ENCODE data around the gene OCA2. TPM values are rescaled to one million over a fixed set of nuclear protein-coding genes. Genes with fewer than 3 reads are reported as not detected.

The OCA2 gene
- polyA plus RNA-seq, 3 donors: not detected

DNA sequence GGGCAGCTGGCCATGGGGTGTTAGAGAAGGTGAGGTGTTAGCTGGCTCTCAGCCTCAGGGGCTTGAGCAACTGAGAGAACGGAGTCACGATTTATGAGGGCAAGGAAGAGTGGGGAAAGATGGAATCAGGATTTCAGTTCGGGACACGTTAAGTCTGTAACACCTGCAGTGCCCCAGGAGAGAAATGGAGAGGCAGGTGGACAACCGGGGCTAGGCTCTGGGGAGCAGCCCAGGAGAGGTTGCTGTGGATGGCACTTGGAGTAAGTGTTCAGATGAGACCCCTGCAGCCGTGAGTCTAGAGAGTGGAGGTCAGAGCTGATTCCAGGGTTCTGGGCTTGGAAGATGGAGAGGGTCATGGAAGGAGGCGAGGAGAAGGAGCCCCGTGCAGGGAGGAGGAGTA lies 237.9 kb downstream of the OCA2 start:
- no peaks in the 10 kb centered on the region for H4K20me1 ChIP-seq (ENCODE audit: insufficient read depth, low read length)
- H3K36me3 Mint-ChIP-seq: no peaks in the 10 kb centered on the region
- DNase-seq: no peak

DNA sequence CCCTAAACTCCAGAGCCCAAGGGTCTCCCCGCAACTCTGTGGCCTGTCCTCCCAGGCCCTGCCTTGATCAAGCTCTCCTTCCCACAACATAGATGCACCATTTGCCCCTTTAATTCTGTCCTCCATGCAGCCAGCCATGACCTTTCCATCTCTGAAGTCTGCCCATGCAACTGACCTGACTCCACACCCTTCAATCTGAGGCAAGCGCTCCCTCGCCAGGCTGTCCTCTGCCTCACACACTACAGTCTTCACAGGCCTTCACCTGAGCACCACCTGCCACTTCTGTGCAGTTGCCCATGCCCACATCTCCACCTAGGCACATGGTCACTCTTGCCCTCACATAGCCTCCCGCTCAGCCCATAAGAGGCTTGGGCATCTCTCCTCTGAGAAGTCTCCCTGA lies 244.0 kb downstream of the OCA2 start:
- intact Hi-C loops (cut with micrococcal nuclease): no loop called here
- Histone ChIP-seq H3K9ac (ENCODE audit: insufficient read depth, low read length, poor library complexity, severe bottlenecking) (no peak overlapping the region), H3K4me1 (ENCODE audit: control insufficient read depth in 1 of 2, insufficient read depth in 2 of 2, low read length in 2 of 2) (no peaks in the 10 kb centered on the region), H3K27ac (ENCODE audit: low read depth in 1 of 2, low read length in 2 of 2) (no peak overlapping the region), H3K9me3 (replicated peaks in 1 of 2; ENCODE audit: control insufficient read depth in 1 of 2, insufficient read depth in 1 of 2, low read length in 2 of 2) (peaks cover 41% of the 10 kb centered on the region in 2 donors), H3K4me2 (replicated peaks; ENCODE audit: extremely low read depth, low read length, poor library complexity, severe bottlenecking) (no peak overlapping the region), H3K79me2 (ENCODE audit: insufficient read depth, low read length) (no peaks in the 10 kb centered on the region), H2AFZ (ENCODE audit: insufficient read depth, low read depth, low read length, poor library complexity, severe bottlenecking) (no peak overlapping the region), H3K36me3 (replicated peaks in 1 of 2; ENCODE audit: control insufficient read depth in 1 of 2, insufficient read depth in 2 of 2, low read length in 2 of 2) (no peaks in the 10 kb centered on the region), H3K4me3 (replicated peaks in 1 of 3; ENCODE audit: low read depth in 2 of 3, low read length in 3 of 3) (no peak overlapping the region), H3K27me3 (ENCODE audit: control insufficient read depth in 2 of 2, insufficient read depth in 2 of 2, low read length in 2 of 2) (no peaks in the 10 kb centered on the region), H4K20me1 (ENCODE audit: insufficient read depth, low read length) (no peaks in the 10 kb centered on the region)
- H3K27ac Mint-ChIP-seq: no peak overlapping the region
- TF ChIP-seq, protein P1, sequence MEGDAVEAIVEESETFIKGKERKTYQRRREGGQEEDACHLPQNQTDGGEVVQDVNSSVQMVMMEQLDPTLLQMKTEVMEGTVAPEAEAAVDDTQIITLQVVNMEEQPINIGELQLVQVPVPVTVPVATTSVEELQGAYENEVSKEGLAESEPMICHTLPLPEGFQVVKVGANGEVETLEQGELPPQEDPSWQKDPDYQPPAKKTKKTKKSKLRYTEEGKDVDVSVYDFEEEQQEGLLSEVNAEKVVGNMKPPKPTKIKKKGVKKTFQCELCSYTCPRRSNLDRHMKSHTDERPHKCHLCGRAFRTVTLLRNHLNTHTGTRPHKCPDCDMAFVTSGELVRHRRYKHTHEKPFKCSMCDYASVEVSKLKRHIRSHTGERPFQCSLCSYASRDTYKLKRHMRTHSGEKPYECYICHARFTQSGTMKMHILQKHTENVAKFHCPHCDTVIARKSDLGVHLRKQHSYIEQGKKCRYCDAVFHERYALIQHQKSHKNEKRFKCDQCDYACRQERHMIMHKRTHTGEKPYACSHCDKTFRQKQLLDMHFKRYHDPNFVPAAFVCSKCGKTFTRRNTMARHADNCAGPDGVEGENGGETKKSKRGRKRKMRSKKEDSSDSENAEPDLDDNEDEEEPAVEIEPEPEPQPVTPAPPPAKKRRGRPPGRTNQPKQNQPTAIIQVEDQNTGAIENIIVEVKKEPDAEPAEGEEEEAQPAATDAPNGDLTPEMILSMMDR (IDR thresholded peaks at IDR 0.05): no peak
- H3K36me3 Mint-ChIP-seq: no peaks in the 10 kb centered on the region
- H3K27me3 Mint-ChIP-seq (ENCODE audit: low read depth in 3 of 3): peaks cover 0 to 2% (median 0%) of the 10 kb centered on the region in 3 donors
- H3K4me1 Mint-ChIP-seq: no peaks in the 10 kb centered on the region
- H3K9me3 Mint-ChIP-seq: peaks cover 14 to 39% (median 20%) of the 10 kb centered on the region in 7 donors
- WGBS (ENCODE audit: insufficient coverage): 99% methylated on average over 4 of the region's 4 CpGs
- DNase-seq: no peak
- H3K4me3 Mint-ChIP-seq: no peak overlapping the region

More for the DNA sequence above, 237.9 kb downstream of the OCA2 start:
- H3K4me3 Mint-ChIP-seq: no peak overlapping the region
- H3K27me3 ChIP-seq (ENCODE audit: control insufficient read depth in 2 of 2, insufficient read depth in 2 of 2, low read length in 2 of 2): no peaks in the 10 kb centered on the region
- TF ChIP-seq, protein P1 (IDR thresholded peaks at IDR 0.05): no peak
- no peak overlapping the region for H3K4me2 ChIP-seq (replicated peaks; ENCODE audit: extremely low read depth, low read length, poor library complexity, severe bottlenecking)
- H3K4me3 ChIP-seq (replicated peaks in 1 of 3; ENCODE audit: low read depth in 2 of 3, low read length in 3 of 3): no peak overlapping the region
- no peaks in the 10 kb centered on the region for H3K36me3 ChIP-seq (replicated peaks in 1 of 2; ENCODE audit: control insufficient read depth in 1 of 2, insufficient read depth in 2 of 2, low read length in 2 of 2)
- H3K9ac ChIP-seq (ENCODE audit: insufficient read depth, low read length, poor library complexity, severe bottlenecking): no peak overlapping the region
- no peak overlapping the region for H2AFZ ChIP-seq (ENCODE audit: insufficient read depth, low read depth, low read length, poor library complexity, severe bottlenecking)
- intact Hi-C loops (cut with micrococcal nuclease): no loop called here
- no peaks in the 10 kb centered on the region for H3K79me2 ChIP-seq (ENCODE audit: insufficient read depth, low read length)
- no peaks in the 10 kb centered on the region for H3K4me1 Mint-ChIP-seq
- H3K27ac Mint-ChIP-seq: no peak overlapping the region
- H3K4me1 ChIP-seq (ENCODE audit: control insufficient read depth in 1 of 2, insufficient read depth in 2 of 2, low read length in 2 of 2): no peaks in the 10 kb centered on the region
- H3K27ac ChIP-seq (ENCODE audit: low read depth in 1 of 2, low read length in 2 of 2): no peak overlapping the region
- peaks cover 0 to 2% (median 0%) of the 10 kb centered on the region in 3 donors for H3K27me3 Mint-ChIP-seq (ENCODE audit: low read depth in 3 of 3)
- WGBS (ENCODE audit: insufficient coverage): 93% methylated on average over 8 of the region's 8 CpGs
- H3K9me3 ChIP-seq (replicated peaks in 1 of 2; ENCODE audit: control insufficient read depth in 1 of 2, insufficient read depth in 1 of 2, low read length in 2 of 2): peaks cover 45 to 58% of the 10 kb centered on the region in 2 donors
- H3K9me3 Mint-ChIP-seq: peaks cover 12 to 55% (median 39%) of the 10 kb centered on the region in 7 donors
